ENCODE measurements around the gene TULP1. TPM values are rescaled to one million over a fixed set of nuclear protein-coding genes. Genes with fewer than 3 reads are reported as not detected.
"Not testable (repeated sequence)": the region's sequence is repeated elsewhere in the genome, so short reads cannot be mapped to it uniquely, and the experiment has no call there.

TULP1 gene
- total and polyA plus RNA-seq, 2 donors from 2014 or later: not detected

GRCh38 chr6:35518566-35519312, 6.0 kb upstream of the TULP1 start:
- H3K27ac ChIP-seq (ENCODE audit: low read depth in 2 of 2, low read length in 2 of 2): no peak overlapping the region
- no peaks in the 10 kb centered on the region for H3K36me3 ChIP-seq (ENCODE audit: control insufficient read depth in 2 of 3, insufficient read depth in 3 of 3, low read length in 3 of 3)
- intact Hi-C loops (cut with DNase I): no loop called here
- no peaks in the 10 kb centered on the region for H3K27me3 ChIP-seq (ENCODE audit: control insufficient read depth, insufficient read depth, low read length)
- DNase-seq (no peak), FAIRE-seq (no peak)
- H3K9ac ChIP-seq (ENCODE audit: low read length in 3 of 3): no peak overlapping the region
- peaks cover 0 to 2% (median 0%) of the 10 kb centered on the region in 3 donors for H3K4me1 ChIP-seq (ENCODE audit: control insufficient read depth in 2 of 3, insufficient read depth in 2 of 3, low read depth in 1 of 3, low read length in 3 of 3)
- TF ChIP-seq CTCF (IDR thresholded peaks at IDR 0.05; ENCODE audit: borderline replicate concordance, extremely low read depth, insufficient read depth): no peak
- no peaks in the 10 kb centered on the region for H3K9me3 ChIP-seq (ENCODE audit: control insufficient read depth in 2 of 3, insufficient read depth in 1 of 3, low read length in 3 of 3)
- H3K4me3 ChIP-seq (ENCODE audit: low read length in 3 of 3): no peak overlapping the region

GRCh38 chr6:35517978-35518377, 5.3 kb upstream of the TULP1 start:
- FAIRE-seq; H3K4me3 ChIP-seq (ENCODE audit: low read length in 3 of 3); DNase-seq; H3K27me3 ChIP-seq (ENCODE audit: control insufficient read depth, insufficient read depth, low read length); H3K9me3 ChIP-seq (ENCODE audit: control insufficient read depth in 2 of 3, insufficient read depth in 1 of 3, low read length in 3 of 3); H3K36me3 ChIP-seq (ENCODE audit: control insufficient read depth in 2 of 3, insufficient read depth in 3 of 3, low read length in 3 of 3); H3K27ac ChIP-seq (ENCODE audit: low read depth in 2 of 2, low read length in 2 of 2); H3K4me1 ChIP-seq (ENCODE audit: control insufficient read depth in 2 of 3, insufficient read depth in 2 of 3, low read depth in 1 of 3, low read length in 3 of 3); H3K9ac ChIP-seq (ENCODE audit: low read length in 3 of 3); intact Hi-C loops (cut with DNase I): not testable (repeated sequence)

GRCh38 chr6:35516712-35517111, 4.0 kb upstream of the TULP1 start:
- H3K9me3 ChIP-seq (ENCODE audit: control insufficient read depth in 2 of 3, insufficient read depth in 1 of 3, low read length in 3 of 3): no peaks in the 10 kb centered on the region
- no peak overlapping the region for H3K4me3 ChIP-seq (ENCODE audit: low read length in 3 of 3)
- H3K27ac ChIP-seq (ENCODE audit: low read depth in 2 of 2, low read length in 2 of 2): no peak overlapping the region
- H3K36me3 ChIP-seq (ENCODE audit: control insufficient read depth in 2 of 3, insufficient read depth in 3 of 3, low read length in 3 of 3): no peaks in the 10 kb centered on the region
- H3K27me3 ChIP-seq (ENCODE audit: control insufficient read depth, insufficient read depth, low read length): no peaks in the 10 kb centered on the region
- TF ChIP-seq CTCF (IDR thresholded peaks at IDR 0.05; ENCODE audit: borderline replicate concordance, extremely low read depth, insufficient read depth): no peak
- no peak for FAIRE-seq
- H3K4me1 ChIP-seq (ENCODE audit: control insufficient read depth in 2 of 3, insufficient read depth in 2 of 3, low read depth in 1 of 3, low read length in 3 of 3): no peaks in the 10 kb centered on the region
- no peak for DNase-seq
- intact Hi-C loops (cut with DNase I): no loop called here
- H3K9ac ChIP-seq (ENCODE audit: low read length in 3 of 3): no peak overlapping the region

- H3K36me3 ChIP-seq (ENCODE audit: control insufficient read depth in 2 of 3, insufficient read depth in 3 of 3, low read length in 3 of 3); DNase-seq; H3K4me1 ChIP-seq (ENCODE audit: control insufficient read depth in 2 of 3, insufficient read depth in 2 of 3, low read depth in 1 of 3, low read length in 3 of 3); H3K27ac ChIP-seq (ENCODE audit: low read depth in 2 of 2, low read length in 2 of 2); H3K9me3 ChIP-seq (ENCODE audit: control insufficient read depth in 2 of 3, insufficient read depth in 1 of 3, low read length in 3 of 3); H3K9ac ChIP-seq (ENCODE audit: low read length in 3 of 3); H3K27me3 ChIP-seq (ENCODE audit: control insufficient read depth, insufficient read depth, low read length); H3K4me3 ChIP-seq (ENCODE audit: low read length in 3 of 3); FAIRE-seq; intact Hi-C loops (cut with DNase I): not testable (repeated sequence)
Observed at GRCh38 chr6:35515939-35516338, 3.2 kb upstream of the TULP1 start.
